ES-I3 (cell line): ENCODE results near the gene PDHX.

Source experiments
- H3K36me3 ChIP-seq: 2 replicates; pipeline ENCODE4 v1.6.1; 2013; ENCODE audit warnings: mild to moderate bottlenecking, low read length, control low read depth, moderate library complexity; ENCODE audit not compliant: insufficient read depth
- H3K4me1 ChIP-seq: 2 replicates; pipeline ENCODE4 v1.6.1; 2013; ENCODE audit warnings: mild to moderate bottlenecking, control low read depth, low read length; ENCODE audit not compliant: insufficient read depth
- H3K9ac ChIP-seq: 2 replicates; pipeline ENCODE4 v1.6.1; 2013; ENCODE audit warnings: low read depth, mild to moderate bottlenecking, low read length, moderate library complexity
- H3K9me3 ChIP-seq: 2 replicates; pipeline ENCODE4 v1.6.1; 2013; ENCODE audit warnings: mild to moderate bottlenecking, low read length, moderate library complexity; ENCODE audit not compliant: control insufficient read depth, insufficient read depth

PDHX gene

DNA sequence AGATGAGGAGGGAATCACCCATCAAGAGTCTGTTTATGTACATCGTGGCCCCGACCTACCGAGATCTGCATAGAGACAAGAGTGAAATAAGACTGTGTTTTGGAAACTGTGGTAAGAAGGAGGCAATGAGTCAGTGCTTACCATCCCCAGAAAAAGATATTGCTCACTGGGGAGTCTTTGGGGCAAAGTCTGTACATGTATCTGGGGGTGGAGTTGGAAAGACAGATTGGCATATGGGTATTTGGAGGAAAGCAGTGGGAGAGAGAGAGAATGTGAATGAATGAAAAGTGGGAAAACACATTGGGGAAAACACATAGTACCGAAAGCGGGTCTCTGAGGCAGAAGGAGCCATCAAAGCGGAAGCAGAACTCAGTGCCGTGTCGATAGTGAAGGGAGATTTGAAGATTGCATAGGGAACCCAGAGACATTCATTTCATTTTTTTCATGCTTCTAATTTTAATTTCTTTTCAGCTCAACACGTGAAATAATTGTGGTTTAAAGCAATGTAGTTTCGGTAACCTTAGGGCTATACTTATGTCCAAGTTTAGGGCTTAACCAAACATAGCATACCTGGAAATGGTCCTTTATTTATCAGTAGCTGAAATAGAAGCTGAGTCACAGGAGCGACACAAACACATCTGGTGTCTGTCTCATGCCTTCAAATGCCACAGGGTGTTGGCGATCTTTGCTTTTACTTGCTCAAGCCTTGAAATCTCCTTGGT, 124.0 kb downstream of the PDHX start:
- Histone ChIP-seq H3K4me1 (no peaks in the 10 kb centered on the region), H3K9ac (no peak overlapping the region), H3K9me3 (no peaks in the 10 kb centered on the region), H3K36me3 (no peaks in the 10 kb centered on the region)

DNA sequence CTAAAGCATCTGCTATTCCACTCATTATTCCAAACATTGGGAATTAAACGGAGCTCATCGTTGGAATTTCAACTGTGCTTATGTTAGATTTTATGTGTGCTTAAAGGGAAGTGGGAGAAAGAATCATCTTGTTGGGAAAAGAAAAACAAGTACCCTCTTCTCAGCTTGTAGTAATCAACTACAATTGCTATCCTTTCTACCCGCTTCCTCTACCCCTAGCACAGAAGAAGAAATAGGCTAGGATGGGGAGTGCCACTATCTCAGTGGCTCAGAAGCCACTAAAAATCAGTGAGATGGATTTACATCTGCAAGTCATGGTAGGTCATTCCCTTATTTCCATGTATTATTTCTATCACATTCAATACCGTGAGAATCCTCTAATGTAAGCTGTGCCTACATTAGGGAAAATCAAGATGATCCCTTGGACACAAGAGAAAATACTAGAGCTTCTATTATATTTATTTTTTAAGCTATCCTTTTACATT, 124.7 kb downstream of the PDHX start:
- no peaks in the 10 kb centered on the region for H3K4me1 ChIP-seq
- H3K36me3 ChIP-seq = no peaks in the 10 kb centered on the region

DNA sequence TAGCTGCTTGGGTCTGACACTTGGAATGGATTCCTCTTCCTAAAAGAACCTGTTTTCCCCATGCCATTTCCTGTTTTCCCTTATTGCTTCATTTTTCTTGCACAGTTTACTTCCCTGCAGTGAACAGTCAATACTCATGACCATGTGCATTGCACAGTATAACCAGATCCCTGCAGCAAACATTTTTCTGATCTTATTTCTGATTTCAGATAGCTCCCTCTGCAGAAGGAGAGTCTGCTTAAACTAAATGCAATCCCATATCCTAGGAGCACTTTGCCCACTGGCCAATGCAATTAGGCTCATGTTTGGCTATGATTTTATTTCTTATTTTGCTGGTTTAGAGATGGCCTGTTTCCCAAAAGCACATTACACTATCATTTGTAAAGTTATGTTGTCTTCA, 125.8 kb downstream of the PDHX start:
- Histone ChIP-seq H3K9me3 (no peaks in the 10 kb centered on the region), H3K36me3 (no peaks in the 10 kb centered on the region), H3K9ac (no peak overlapping the region), H3K4me1 (no peaks in the 10 kb centered on the region)

More for the DNA sequence above, 124.7 kb downstream of the PDHX start:
- H3K9me3 ChIP-seq = no peaks in the 10 kb centered on the region
- H3K9ac ChIP-seq = no peak overlapping the region

DNA sequence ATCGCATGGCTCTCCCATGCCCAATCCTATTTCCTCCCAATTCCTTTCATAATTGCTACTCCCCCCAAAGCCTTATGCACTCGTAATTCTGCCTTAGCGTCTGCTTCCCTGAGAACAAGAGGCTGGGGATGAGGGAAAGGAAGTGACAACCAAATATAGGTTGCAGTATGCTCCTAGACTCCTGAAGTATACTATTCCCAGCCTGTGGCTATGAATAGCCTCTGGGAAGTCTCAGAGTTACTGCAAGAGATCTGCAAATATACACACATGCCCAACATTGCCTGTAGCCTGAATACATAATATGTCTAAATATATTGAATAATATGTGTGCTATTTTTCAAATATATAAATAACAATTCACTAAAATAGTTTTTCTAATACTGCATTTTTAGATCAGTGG, 126.5 kb downstream of the PDHX start:
- Histone ChIP-seq H3K4me1 (no peaks in the 10 kb centered on the region), H3K9me3 (no peaks in the 10 kb centered on the region), H3K36me3 (no peaks in the 10 kb centered on the region), H3K9ac (no peak overlapping the region)

DNA sequence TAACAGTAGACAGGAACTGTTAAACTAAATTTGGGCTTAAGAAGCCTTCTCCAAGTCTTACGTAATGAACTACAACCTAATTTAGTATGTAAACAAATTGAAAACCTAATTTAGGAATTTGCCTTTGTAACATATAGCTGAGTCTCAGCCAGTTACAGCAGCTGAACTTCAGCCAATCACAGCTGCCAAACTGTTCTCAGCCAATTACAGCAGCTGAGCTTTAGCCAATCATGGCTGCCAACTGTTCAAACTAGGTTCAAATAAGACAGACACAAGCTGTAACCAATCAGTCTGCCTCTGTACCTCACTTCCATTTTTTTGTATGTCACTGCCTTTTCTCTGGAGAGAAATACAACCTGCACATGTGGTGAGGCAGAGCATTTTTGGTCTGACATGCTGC, 127.5 kb downstream of the PDHX start:
- no peaks in the 10 kb centered on the region for H3K9me3 ChIP-seq
- no peaks in the 10 kb centered on the region for H3K36me3 ChIP-seq
- no peak overlapping the region for H3K9ac ChIP-seq
- H3K4me1 ChIP-seq = no peaks in the 10 kb centered on the region

DNA sequence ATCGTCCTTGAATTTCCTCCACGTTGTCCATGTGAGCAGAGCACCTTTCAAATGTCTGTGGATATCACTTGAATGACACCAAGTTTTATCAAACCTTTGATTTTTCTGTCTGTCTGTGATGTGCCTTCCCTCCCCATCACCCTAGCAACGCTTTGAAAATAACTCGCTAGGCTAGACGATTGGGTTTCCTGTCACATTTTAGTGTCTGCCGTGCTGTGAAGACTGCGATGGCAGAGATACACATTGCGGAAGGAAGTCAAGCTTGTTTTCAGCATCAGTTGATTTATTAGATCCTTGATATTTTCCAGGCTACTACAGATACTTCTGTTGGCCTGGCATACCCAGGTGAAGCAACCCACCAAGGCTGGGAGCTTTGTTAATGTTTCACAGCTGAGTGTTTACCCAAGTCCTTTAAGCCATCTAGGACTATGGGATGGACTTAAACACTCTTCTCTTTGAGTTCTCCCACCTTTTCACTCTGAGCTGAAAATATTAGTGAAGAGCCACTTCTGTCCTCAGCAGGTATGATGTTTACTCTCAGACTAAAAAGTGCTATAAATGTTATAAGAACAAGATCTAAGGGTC, 128.9 kb downstream of the PDHX start:
- Histone ChIP-seq H3K9ac (no peak overlapping the region), H3K9me3 (no peaks in the 10 kb centered on the region), H3K36me3 (no peaks in the 10 kb centered on the region), H3K4me1 (no peaks in the 10 kb centered on the region)
